ENCODE data around the gene SPTBN4. TPM values are rescaled to one million over a fixed set of nuclear protein-coding genes. Genes with fewer than 3 reads are reported as not detected.
"Not testable (repeated sequence)": the region's sequence is repeated elsewhere in the genome, so short reads cannot be mapped to it uniquely, and the experiment has no call there.

SPTBN4 gene
- polyA plus RNA-seq, 1 of the 3 experiments (the other 2 are of a cell fraction): 3.1 TPM

DNA sequence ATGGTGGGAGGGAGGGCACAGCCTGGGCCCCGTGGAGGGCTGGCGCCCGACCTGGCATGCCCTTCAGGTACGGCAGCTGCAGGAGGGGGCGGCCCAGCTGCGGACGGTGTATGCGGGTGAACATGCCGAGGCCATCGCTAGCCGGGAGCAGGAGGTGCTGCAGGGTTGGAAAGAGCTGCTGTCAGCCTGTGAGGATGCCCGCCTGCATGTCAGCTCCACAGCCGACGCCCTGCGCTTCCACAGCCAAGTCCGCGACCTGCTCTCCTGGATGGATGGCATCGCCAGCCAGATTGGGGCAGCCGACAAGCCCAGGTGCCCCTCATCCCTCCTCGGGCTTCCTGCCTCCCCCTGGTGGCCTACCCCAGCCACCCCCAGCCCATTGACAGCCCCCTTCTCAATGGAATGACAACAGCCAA is 93.3 kb downstream of the SPTBN4 start (continued):
- TF ChIP-seq RXRA (IDR thresholded peaks at IDR 0.05; ENCODE audit: borderline replicate concordance, low read depth): no peak
- TF ChIP-seq NFIC (IDR thresholded peaks at IDR 0.05; ENCODE audit: borderline replicate concordance): no peak

DNA sequence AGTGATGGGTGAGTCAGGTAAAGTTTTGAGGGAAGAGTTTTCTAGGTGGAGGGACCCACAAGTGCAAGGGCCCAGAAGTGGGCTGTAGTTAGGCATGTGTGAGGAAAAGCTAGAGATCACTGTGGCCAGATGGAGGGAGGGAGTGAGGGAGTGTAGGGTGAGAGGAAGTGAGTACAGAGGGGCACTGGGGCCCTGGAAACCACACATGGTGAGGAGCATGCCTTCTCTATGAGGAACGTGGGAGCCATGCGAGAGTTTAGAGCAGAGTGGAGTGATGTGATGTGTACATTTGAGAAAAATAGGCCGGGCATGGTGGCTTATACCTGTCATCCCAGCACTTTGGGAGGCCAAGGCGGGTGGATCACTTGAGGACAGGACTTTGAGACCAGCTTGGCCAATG is 95.1 kb downstream of the SPTBN4 start:
- no peaks in the 10 kb centered on the region for H3K79me2 ChIP-seq (ENCODE audit: insufficient read depth)
- no peaks in the 10 kb centered on the region for H3K4me1 ChIP-seq (ENCODE audit: control insufficient read depth in 1 of 2, insufficient read depth in 2 of 2, low read depth in 1 of 2, low read length in 1 of 2)
- TF ChIP-seq FOXJ3 (CRISPR knock-in tag; IDR thresholded peaks at IDR 0.05): no peak
- TF ChIP-seq, protein P1, sequence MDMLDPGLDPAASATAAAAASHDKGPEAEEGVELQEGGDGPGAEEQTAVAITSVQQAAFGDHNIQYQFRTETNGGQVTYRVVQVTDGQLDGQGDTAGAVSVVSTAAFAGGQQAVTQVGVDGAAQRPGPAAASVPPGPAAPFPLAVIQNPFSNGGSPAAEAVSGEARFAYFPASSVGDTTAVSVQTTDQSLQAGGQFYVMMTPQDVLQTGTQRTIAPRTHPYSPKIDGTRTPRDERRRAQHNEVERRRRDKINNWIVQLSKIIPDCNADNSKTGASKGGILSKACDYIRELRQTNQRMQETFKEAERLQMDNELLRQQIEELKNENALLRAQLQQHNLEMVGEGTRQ (IDR thresholded peaks at IDR 0.05; ENCODE audit: borderline replicate concordance, low read depth, low read length): no peak
- TF ChIP-seq MXI1 (IDR thresholded peaks at IDR 0.05; ENCODE audit: low read depth, low read length): no peak
- TF ChIP-seq, protein P2, sequence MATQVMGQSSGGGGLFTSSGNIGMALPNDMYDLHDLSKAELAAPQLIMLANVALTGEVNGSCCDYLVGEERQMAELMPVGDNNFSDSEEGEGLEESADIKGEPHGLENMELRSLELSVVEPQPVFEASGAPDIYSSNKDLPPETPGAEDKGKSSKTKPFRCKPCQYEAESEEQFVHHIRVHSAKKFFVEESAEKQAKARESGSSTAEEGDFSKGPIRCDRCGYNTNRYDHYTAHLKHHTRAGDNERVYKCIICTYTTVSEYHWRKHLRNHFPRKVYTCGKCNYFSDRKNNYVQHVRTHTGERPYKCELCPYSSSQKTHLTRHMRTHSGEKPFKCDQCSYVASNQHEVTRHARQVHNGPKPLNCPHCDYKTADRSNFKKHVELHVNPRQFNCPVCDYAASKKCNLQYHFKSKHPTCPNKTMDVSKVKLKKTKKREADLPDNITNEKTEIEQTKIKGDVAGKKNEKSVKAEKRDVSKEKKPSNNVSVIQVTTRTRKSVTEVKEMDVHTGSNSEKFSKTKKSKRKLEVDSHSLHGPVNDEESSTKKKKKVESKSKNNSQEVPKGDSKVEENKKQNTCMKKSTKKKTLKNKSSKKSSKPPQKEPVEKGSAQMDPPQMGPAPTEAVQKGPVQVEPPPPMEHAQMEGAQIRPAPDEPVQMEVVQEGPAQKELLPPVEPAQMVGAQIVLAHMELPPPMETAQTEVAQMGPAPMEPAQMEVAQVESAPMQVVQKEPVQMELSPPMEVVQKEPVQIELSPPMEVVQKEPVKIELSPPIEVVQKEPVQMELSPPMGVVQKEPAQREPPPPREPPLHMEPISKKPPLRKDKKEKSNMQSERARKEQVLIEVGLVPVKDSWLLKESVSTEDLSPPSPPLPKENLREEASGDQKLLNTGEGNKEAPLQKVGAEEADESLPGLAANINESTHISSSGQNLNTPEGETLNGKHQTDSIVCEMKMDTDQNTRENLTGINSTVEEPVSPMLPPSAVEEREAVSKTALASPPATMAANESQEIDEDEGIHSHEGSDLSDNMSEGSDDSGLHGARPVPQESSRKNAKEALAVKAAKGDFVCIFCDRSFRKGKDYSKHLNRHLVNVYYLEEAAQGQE (IDR thresholded peaks at IDR 0.05; ENCODE audit: low read depth, low read length): no peak
- no peak for TF ChIP-seq TEAD4 (IDR thresholded peaks at IDR 0.05; ENCODE audit: borderline replicate concordance, insufficient read depth)
- TF ChIP-seq, protein P3, sequence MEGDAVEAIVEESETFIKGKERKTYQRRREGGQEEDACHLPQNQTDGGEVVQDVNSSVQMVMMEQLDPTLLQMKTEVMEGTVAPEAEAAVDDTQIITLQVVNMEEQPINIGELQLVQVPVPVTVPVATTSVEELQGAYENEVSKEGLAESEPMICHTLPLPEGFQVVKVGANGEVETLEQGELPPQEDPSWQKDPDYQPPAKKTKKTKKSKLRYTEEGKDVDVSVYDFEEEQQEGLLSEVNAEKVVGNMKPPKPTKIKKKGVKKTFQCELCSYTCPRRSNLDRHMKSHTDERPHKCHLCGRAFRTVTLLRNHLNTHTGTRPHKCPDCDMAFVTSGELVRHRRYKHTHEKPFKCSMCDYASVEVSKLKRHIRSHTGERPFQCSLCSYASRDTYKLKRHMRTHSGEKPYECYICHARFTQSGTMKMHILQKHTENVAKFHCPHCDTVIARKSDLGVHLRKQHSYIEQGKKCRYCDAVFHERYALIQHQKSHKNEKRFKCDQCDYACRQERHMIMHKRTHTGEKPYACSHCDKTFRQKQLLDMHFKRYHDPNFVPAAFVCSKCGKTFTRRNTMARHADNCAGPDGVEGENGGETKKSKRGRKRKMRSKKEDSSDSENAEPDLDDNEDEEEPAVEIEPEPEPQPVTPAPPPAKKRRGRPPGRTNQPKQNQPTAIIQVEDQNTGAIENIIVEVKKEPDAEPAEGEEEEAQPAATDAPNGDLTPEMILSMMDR (IDR thresholded peaks at IDR 0.05): no peak
- TF ChIP-seq FOXM1 (IDR thresholded peaks at IDR 0.05; ENCODE audit: low read depth): no peak
- TF ChIP-seq, protein P4, sequence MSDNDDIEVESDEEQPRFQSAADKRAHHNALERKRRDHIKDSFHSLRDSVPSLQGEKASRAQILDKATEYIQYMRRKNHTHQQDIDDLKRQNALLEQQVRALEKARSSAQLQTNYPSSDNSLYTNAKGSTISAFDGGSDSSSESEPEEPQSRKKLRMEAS (IDR thresholded peaks at IDR 0.05; ENCODE audit: low read depth): no peak
- TF ChIP-seq RXRA (IDR thresholded peaks at IDR 0.05; ENCODE audit: borderline replicate concordance, low read depth): no peak
- TF ChIP-seq SMC3 (IDR thresholded peaks at IDR 0.05; ENCODE audit: low read depth, low read length): no peak
- no peak for TF ChIP-seq CHD2 (IDR thresholded peaks at IDR 0.05; ENCODE audit: low read length, partially characterized antibody)
- TF ChIP-seq ELF1 (IDR thresholded peaks at IDR 0.05): no peak
- TF ChIP-seq, protein P5, sequence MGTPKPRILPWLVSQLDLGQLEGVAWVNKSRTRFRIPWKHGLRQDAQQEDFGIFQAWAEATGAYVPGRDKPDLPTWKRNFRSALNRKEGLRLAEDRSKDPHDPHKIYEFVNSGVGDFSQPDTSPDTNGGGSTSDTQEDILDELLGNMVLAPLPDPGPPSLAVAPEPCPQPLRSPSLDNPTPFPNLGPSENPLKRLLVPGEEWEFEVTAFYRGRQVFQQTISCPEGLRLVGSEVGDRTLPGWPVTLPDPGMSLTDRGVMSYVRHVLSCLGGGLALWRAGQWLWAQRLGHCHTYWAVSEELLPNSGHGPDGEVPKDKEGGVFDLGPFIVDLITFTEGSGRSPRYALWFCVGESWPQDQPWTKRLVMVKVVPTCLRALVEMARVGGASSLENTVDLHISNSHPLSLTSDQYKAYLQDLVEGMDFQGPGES (IDR thresholded peaks at IDR 0.05; ENCODE audit: low read depth, low read length): no peak
- TF ChIP-seq JUND (IDR thresholded peaks at IDR 0.05): no peak
- TF ChIP-seq, protein P6, sequence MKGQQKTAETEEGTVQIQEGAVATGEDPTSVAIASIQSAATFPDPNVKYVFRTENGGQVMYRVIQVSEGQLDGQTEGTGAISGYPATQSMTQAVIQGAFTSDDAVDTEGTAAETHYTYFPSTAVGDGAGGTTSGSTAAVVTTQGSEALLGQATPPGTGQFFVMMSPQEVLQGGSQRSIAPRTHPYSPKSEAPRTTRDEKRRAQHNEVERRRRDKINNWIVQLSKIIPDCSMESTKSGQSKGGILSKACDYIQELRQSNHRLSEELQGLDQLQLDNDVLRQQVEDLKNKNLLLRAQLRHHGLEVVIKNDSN (IDR thresholded peaks at IDR 0.05; ENCODE audit: borderline replicate concordance, low read depth): no peak
- no peak overlapping the region for H3K9ac ChIP-seq
- no peaks in the 10 kb centered on the region for H4K20me1 ChIP-seq (ENCODE audit: insufficient read depth)
- no peaks in the 10 kb centered on the region for H3K9me2 ChIP-seq
- H3K4me2 ChIP-seq: no peak overlapping the region
- CTCF ChIA-PET: interaction anchor here (1.0 to 1.4 kb wide), 2 partner anchors 13 to 38 kb away, joined by 3 to 5 read pairs; no protein-coding TSS in a partner anchor
- no peaks in the 10 kb centered on the region; the same call in 1 of the 2 replicates for H3K27me3 ChIP-seq (ENCODE audit: insufficient read depth)
- H3K4me3 ChIP-seq (ENCODE audit: low read depth in 2 of 2, low read length in 1 of 2): no peak overlapping the region
- no peaks in the 10 kb centered on the region for H3F3A ChIP-seq (replicated peaks; ENCODE audit: insufficient read depth)
- no peaks in the 10 kb centered on the region for H3K36me3 ChIP-seq (replicated peaks in 1 of 2; ENCODE audit: control insufficient read depth in 1 of 2, insufficient read depth in 2 of 2, low read length in 1 of 2)
- no peak overlapping the region for H3K27ac ChIP-seq (ENCODE audit: low read depth in 2 of 2, low read length in 1 of 2)
- POLR2A ChIA-PET: no interaction called here
- no peak for DNase-seq
- H3K9me3 ChIP-seq: no peaks in the 10 kb centered on the region
- 58% methylated on average over 4 of the region's 4 CpGs for WGBS (ENCODE audit: low lambda C conversion rate)
- no peak overlapping the region for H2AFZ ChIP-seq (ENCODE audit: low read depth)

DNA sequence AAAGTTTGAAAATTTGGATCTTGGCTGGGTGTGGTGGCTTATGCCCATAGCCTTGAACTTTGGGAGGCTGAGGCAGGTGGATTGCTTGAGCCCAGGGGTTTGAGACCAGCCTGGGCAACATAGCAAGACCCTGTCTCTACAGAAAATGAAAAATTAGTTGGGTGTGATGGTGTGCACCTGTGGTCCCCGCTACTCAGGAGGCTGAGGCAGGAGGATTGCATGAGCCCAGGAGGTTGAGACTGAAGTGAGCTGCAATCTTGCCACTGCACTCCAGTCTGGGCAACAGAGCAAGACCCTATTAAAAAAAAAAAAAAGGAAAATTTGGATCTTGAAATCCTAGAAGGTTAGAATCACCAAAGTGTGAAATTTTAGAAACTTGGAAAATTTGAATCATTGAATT is 97.7 kb downstream of the SPTBN4 start:
- H3K9me2 ChIP-seq; H4K20me1 ChIP-seq (ENCODE audit: insufficient read depth); H3K79me2 ChIP-seq (ENCODE audit: insufficient read depth); H3K27me3 ChIP-seq (ENCODE audit: insufficient read depth); H3K9me3 ChIP-seq; H3K4me3 ChIP-seq (ENCODE audit: low read depth in 2 of 2, low read length in 1 of 2); H3K27ac ChIP-seq (ENCODE audit: low read depth in 2 of 2, low read length in 1 of 2); H3K4me2 ChIP-seq; H3F3A ChIP-seq (replicated peaks; ENCODE audit: insufficient read depth); DNase-seq; H3K36me3 ChIP-seq (replicated peaks in 1 of 2; ENCODE audit: control insufficient read depth in 1 of 2, insufficient read depth in 2 of 2, low read length in 1 of 2); H3K9ac ChIP-seq; H2AFZ ChIP-seq (ENCODE audit: low read depth); CTCF ChIA-PET; POLR2A ChIA-PET; H3K4me1 ChIP-seq (ENCODE audit: control insufficient read depth in 1 of 2, insufficient read depth in 2 of 2, low read depth in 1 of 2, low read length in 1 of 2): not testable (repeated sequence)
- WGBS (ENCODE audit: low lambda C conversion rate): 100% methylated on average over 1 of the region's 1 CpG
